ENCODE measurements around the gene COMTD1.

- TF ChIP-seq SUZ12 (IDR thresholded peaks at IDR 0.05; ENCODE audit: low read depth, low read length) = no peak
- TF ChIP-seq EZH2 (conservative IDR thresholded peaks at IDR 0.05; ENCODE audit: low read depth, low read length) = no peak
These were observed 25.3 kb downstream of the COMTD1 start, which contains the start of gene VDAC2 for GRCh38 chr10:75210282-75211006.
